Measurements from ENCODE around the gene MPRIP.

DNA sequence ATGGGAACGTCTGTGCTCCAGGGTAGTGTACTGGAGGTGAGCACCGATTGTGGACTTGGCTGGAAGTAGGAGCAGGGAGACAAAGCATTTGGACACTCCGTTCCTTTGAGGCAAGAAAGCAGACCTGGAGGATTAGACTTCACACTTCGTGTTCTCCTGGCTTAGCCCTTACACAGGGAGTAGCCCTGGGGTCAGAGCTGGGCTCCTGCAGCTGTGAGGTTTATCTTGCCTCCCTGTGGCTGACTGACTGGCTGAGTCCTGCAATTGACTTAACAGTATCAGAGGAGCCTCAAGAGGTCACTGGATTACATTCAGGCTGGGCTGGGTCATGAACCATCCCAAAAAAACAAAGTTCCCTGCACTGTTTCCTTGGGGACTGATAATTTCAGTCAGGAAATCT lies 37.1 kb downstream of the MPRIP start:
- no peak for TF ChIP-seq POLR2A (IDR thresholded peaks at IDR 0.05; ENCODE audit: low read depth, low read length)
- no peak for TF ChIP-seq POLR2AphosphoS5 (IDR thresholded peaks at IDR 0.05; ENCODE audit: low read depth, low read length)
